Fibroblast of lung (primary cell): ENCODE results near the gene ZNF511. TPM values are rescaled to one million over a fixed set of nuclear protein-coding genes. Genes with fewer than 3 reads are reported as not detected.

Experiments
- DNase-seq, 2 donors: peaks; one replicate each; pipeline versions ENCODE4 v3.0.0 to v3.0.0-alpha.2; 2010; ENCODE audit warnings: low read depth in 2 of 2
- H2AFZ ChIP-seq: 2 replicates; pipeline ENCODE4 v1.5.1; 2012; ENCODE audit warnings: low read length, control low read depth, inconsistent platforms
- H3K27ac ChIP-seq: 2 replicates; pipeline ENCODE4 v1.5.1; 2011; ENCODE audit warnings: low read length, control low read depth; ENCODE audit not compliant: insufficient read depth
- H3K27me3 ChIP-seq: 2 replicates; pipeline ENCODE4 v1.5.1; 2011; ENCODE audit warnings: mild to moderate bottlenecking, low read length; ENCODE audit not compliant: control insufficient read depth, insufficient read depth
- H3K36me3 ChIP-seq: 2 replicates; pipeline ENCODE4 v1.5.1; 2011; ENCODE audit warnings: low read length; ENCODE audit not compliant: control insufficient read depth, insufficient read depth
- H3K4me1 ChIP-seq: 2 replicates; pipeline ENCODE4 v1.5.1; 2011; ENCODE audit warnings: low read length; ENCODE audit not compliant: control insufficient read depth, insufficient read depth; ENCODE audit errors: extremely low read depth
- H3K4me2 ChIP-seq: 2 replicates; pipeline ENCODE4 v1.5.1; 2011; ENCODE audit warnings: low read length, control low read depth; ENCODE audit not compliant: insufficient read depth; ENCODE audit errors: extremely low read depth
- H3K4me3 ChIP-seq, 4 experiments: fragments of 200-600 bp in 1 of 4; sonication (generic) in 1 of 4; replicated peaks in 1 of 4; 2 replicates each; pipeline ENCODE4 v1.5.1; 2011 to 2016; ENCODE audit warnings: low read length in 4 of 4, low read depth in 3 of 4, mild to moderate bottlenecking in 3 of 4, control low read depth in 2 of 4, inconsistent platforms in 1 of 4, mixed read lengths in 1 of 4; ENCODE audit not compliant: insufficient read depth in 1 of 4; ENCODE audit errors: control extremely low read depth in 1 of 4
- H3K79me2 ChIP-seq: 2 replicates; pipeline ENCODE4 v1.5.1; 2012; ENCODE audit warnings: mild to moderate bottlenecking, low read length, inconsistent platforms; ENCODE audit not compliant: control insufficient read depth, insufficient read depth
- H3K9ac ChIP-seq: 2 replicates; pipeline ENCODE4 v1.5.1; 2011; ENCODE audit warnings: mild to moderate bottlenecking, low read length, control low read depth; ENCODE audit not compliant: insufficient read depth
- H3K9me3 ChIP-seq: 2 replicates; pipeline ENCODE4 v1.5.1; 2012; ENCODE audit warnings: low read depth, low read length; ENCODE audit not compliant: control insufficient read depth, insufficient read depth
- H4K20me1 ChIP-seq: 2 replicates; pipeline ENCODE4 v1.5.1; 2011; ENCODE audit warnings: low read length; ENCODE audit not compliant: control insufficient read depth, insufficient read depth; ENCODE audit errors: extremely low read depth
- EZH2 ChIP-seq: IDR thresholded peaks from 2 replicates; pipeline ENCODE4 v1.5.1; 2012; ENCODE audit warnings: low read length, control low read depth, mild to moderate bottlenecking; ENCODE audit errors: missing control alignments
- polyA plus RNA-seq, 2 donors: library from polyadenylated mRNA; depleted of rRNA in 1 of 2; stranded (reverse) in 1 of 2; unstranded in 1 of 2; fragments of >200 nt; gene quantifications; 2 replicates each; pipeline ENCODE4 v1.2.1, GENCODE V29; 2011 to 2012; ENCODE audit warnings: missing spikeins in 1 of 2
- total RNA-seq: library from RNA; depleted of rRNA; stranded (reverse); fragments of >200 nt; gene quantifications from 2 replicates; pipeline ENCODE4 v1.2.1, GENCODE V29; 2014
- TF ChIP-seq, protein P1 (sequence below), 2 donors: IDR thresholded peaks in 1 of 2; conservative IDR thresholded peaks in 1 of 2; 1 replicate in 1 of 2; 2 replicates in 1 of 2; pipeline ENCODE4 v1.5.1; 2011 to 2012; ENCODE audit warnings: low read length in 2 of 2, control low read depth in 1 of 2, inconsistent platforms in 1 of 2, low read depth in 1 of 2, mild to moderate bottlenecking in 1 of 2

Gene ZNF511
- total and polyA plus RNA-seq, 2 donors (not counting 1 experiment from before 2014, with no cell fraction given) = 18.5 to 27.7 TPM

DNA sequence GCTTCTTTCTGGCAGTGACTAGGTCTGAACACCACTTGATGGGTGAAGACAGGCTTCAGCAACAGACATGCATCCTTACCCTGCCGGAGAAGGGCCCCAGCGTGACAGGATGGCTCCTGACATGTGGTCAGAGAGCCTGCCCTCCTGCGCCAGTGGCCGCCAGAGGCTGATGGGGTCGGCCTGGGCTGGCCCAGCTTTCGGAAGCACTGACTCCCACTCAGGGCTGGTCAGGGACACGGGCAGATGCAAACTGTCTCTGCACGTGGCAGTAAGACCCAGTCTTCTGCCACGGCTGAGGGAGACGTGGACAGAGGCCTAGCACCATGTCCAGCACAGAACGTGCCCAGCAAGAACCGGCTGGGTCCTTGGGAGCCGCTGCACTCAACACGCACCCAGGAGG lies 10.2 kb upstream of the ZNF511 start:
- no peaks in the 10 kb centered on the region for H4K20me1 ChIP-seq
- H3K79me2 ChIP-seq = peaks cover 16% of the 10 kb centered on the region
- no peaks in the 10 kb centered on the region for H3K9me3 ChIP-seq
- H3K36me3 ChIP-seq = peaks cover 33% of the 10 kb centered on the region
- no peak for DNase-seq
- TF ChIP-seq, protein P1, sequence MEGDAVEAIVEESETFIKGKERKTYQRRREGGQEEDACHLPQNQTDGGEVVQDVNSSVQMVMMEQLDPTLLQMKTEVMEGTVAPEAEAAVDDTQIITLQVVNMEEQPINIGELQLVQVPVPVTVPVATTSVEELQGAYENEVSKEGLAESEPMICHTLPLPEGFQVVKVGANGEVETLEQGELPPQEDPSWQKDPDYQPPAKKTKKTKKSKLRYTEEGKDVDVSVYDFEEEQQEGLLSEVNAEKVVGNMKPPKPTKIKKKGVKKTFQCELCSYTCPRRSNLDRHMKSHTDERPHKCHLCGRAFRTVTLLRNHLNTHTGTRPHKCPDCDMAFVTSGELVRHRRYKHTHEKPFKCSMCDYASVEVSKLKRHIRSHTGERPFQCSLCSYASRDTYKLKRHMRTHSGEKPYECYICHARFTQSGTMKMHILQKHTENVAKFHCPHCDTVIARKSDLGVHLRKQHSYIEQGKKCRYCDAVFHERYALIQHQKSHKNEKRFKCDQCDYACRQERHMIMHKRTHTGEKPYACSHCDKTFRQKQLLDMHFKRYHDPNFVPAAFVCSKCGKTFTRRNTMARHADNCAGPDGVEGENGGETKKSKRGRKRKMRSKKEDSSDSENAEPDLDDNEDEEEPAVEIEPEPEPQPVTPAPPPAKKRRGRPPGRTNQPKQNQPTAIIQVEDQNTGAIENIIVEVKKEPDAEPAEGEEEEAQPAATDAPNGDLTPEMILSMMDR (conservative IDR thresholded peaks at IDR 0.05 in 1 of 2, IDR thresholded peaks at IDR 0.05 in 1 of 2; ENCODE audit: low read depth in 1 of 2, low read length in 2 of 2) = no peak
- no peak for TF ChIP-seq EZH2
- H3K27me3 ChIP-seq = no peaks in the 10 kb centered on the region
- no peak overlapping the region for H3K27ac ChIP-seq
- H3K4me3 ChIP-seq = no peak overlapping the region
- H2AFZ ChIP-seq = no peak overlapping the region
- no peak overlapping the region for H3K9ac ChIP-seq
- no peak overlapping the region for H3K4me2 ChIP-seq
- peaks cover 2% of the 10 kb centered on the region for H3K4me1 ChIP-seq

DNA sequence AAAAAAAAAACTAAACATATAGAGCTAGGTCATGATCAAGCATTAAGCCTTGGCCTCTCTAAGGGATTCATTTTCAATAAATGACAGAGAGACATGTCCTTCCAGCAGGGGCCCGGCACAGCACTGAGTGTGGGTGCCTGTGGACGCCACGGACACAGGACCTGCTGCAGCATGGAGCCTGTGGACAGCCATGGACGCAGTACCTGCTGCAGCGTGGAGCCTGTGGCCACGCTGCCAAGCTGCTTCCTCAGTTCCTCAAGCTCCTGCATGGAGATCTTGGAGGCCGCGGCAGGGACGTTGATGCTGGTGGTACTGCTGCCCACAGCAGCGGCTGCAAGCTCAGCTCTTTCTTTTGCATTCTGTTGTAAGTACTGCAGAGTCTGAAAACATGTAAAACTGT lies 9.5 kb upstream of the ZNF511 start:
- Histone ChIP-seq H3K27me3 (no peaks in the 10 kb centered on the region), H3K4me3 (no peak overlapping the region), H2AFZ (no peak overlapping the region), H3K36me3 (peaks cover 32% of the 10 kb centered on the region), H3K4me2 (no peak overlapping the region), H3K9ac (no peak overlapping the region), H3K4me1 (no peaks in the 10 kb centered on the region), H4K20me1 (no peaks in the 10 kb centered on the region), H3K79me2 (peaks cover 23% of the 10 kb centered on the region), H3K9me3 (no peaks in the 10 kb centered on the region), H3K27ac (no peak overlapping the region)
- no peak for DNase-seq
- TF ChIP-seq EZH2 = no peak
- TF ChIP-seq, protein P1 (conservative IDR thresholded peaks at IDR 0.05 in 1 of 2, IDR thresholded peaks at IDR 0.05 in 1 of 2; ENCODE audit: low read depth in 1 of 2, low read length in 2 of 2) = no peak

DNA sequence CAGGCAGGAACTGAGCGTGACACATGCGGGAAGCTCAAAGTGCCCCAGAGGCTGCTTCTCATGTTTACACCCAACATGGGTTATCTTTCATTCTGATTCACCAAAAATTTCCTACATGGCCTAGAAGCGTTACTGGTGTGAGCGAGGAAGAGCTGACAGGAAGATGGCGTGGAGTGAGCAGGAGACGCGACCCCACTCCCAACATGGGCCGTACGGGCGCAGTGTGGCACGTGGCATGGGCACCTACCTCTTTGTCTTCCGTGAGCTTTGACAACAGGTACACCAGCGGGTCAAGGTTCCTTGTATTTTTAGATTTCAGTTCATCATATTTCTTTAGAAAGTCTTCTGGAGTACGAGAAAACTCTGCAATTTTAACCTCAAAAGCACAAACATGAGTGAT lies 9.0 kb upstream of the ZNF511 start:
- Histone ChIP-seq H3K4me1 (no peaks in the 10 kb centered on the region), H3K36me3 (peaks cover 30% of the 10 kb centered on the region), H3K79me2 (peaks cover 25% of the 10 kb centered on the region), H4K20me1 (no peaks in the 10 kb centered on the region), H3K27me3 (no peaks in the 10 kb centered on the region), H3K9ac (no peak overlapping the region), H3K4me3 (no peak overlapping the region), H3K9me3 (no peaks in the 10 kb centered on the region), H3K27ac (no peak overlapping the region), H3K4me2 (no peak overlapping the region), H2AFZ (no peak overlapping the region)
- no peak for DNase-seq
- TF ChIP-seq EZH2 = no peak
- TF ChIP-seq, protein P1 (conservative IDR thresholded peaks at IDR 0.05 in 1 of 2, IDR thresholded peaks at IDR 0.05 in 1 of 2; ENCODE audit: low read depth in 1 of 2, low read length in 2 of 2) = no peak
